ENCODE measurements around the gene CENPVL2. TPM values are rescaled to one million over a fixed set of nuclear protein-coding genes. Genes with fewer than 3 reads are reported as not detected.

Gene CENPVL2
- total RNA-seq, result not detected in 2 replicates

GRCh38 chrX:51682720-51683062, at the start of gene CENPVL2:
TSS of gene CENPVL2 (minus strand) at chrX:51682831. CDS start at chrX:51682831, 0 bp downstream.

GRCh38 chrX:51710277-51711164, 27.9 kb upstream of the CENPVL2 start, which contains the start of gene CENPVL1:
TSS of gene CENPVL1 (plus strand) at chrX:51710512. CDS start at chrX:51710512, 0 bp downstream.

Other genes starting within 250 kb of the CENPVL2 start
- gene NUDT11, start 186.2 kb downstream of the CENPVL2 start, total RNA-seq, result 11.3 and 12.5 TPM in 2 replicates
- 0.08 TPM in 1 of 2 replicates, not detected in the other for gene CENPVL3, start 63.9 kb downstream of the CENPVL2 start, total RNA-seq
- gene CENPVL1, start 27.7 kb upstream of the CENPVL2 start, total RNA-seq, result not detected in 2 replicates
- gene GSPT2, start 60.6 kb upstream of the CENPVL2 start, total RNA-seq, result 3.0 and 3.4 TPM in 2 replicates
- 88.1 and 89.5 TPM in 2 replicates for gene MAGED1, start 210.8 kb upstream of the CENPVL2 start, total RNA-seq